ENCODE data around the gene CACFD1. TPM values are rescaled to one million over a fixed set of nuclear protein-coding genes. Genes with fewer than 3 reads are reported as not detected.

The CACFD1 gene
- total and polyA plus RNA-seq, 2 donors (not counting 3 experiments of a cell fraction or from before 2014, with no cell fraction given) = 9.7 to 11.5 TPM

- no peaks in the 10 kb centered on the region for H3K9me1 ChIP-seq (replicated peaks; ENCODE audit: control insufficient read depth, extremely low read depth, insufficient read depth, low read length)
- H2AFZ ChIP-seq (ENCODE audit: low read depth, low read length) = no peak overlapping the region
- H3K27ac ChIP-seq (ENCODE audit: insufficient read depth, low read depth, low read length) = no peak overlapping the region
- no peaks in the 10 kb centered on the region for H3K9me3 ChIP-seq (replicated peaks; ENCODE audit: control insufficient read depth, insufficient read depth, low read length)
- POLR2A ChIA-PET = interaction anchor here (1.4 kb wide), 1 partner anchor 12 kb away, joined by 3 read pairs; the partner anchor contains the start of gene CACFD1
- no peaks in the 10 kb centered on the region for H3K79me2 ChIP-seq (ENCODE audit: control insufficient read depth, insufficient read depth, low read length)
- TF ChIP-seq JUN (IDR thresholded peaks at IDR 0.05; ENCODE audit: borderline replicate concordance, insufficient read depth, insufficient read length, low read depth) = no peak
- TF ChIP-seq GATA2 (IDR thresholded peaks at IDR 0.05; ENCODE audit: insufficient read depth, insufficient read length, low read depth, low read length) = no peak
- no peak for TF ChIP-seq MYC (IDR thresholded peaks at IDR 0.05; ENCODE audit: low read depth, low read length)
- no peak for TF ChIP-seq MAX (IDR thresholded peaks at IDR 0.05; ENCODE audit: insufficient read depth, insufficient read length)
- TF ChIP-seq, protein P1, sequence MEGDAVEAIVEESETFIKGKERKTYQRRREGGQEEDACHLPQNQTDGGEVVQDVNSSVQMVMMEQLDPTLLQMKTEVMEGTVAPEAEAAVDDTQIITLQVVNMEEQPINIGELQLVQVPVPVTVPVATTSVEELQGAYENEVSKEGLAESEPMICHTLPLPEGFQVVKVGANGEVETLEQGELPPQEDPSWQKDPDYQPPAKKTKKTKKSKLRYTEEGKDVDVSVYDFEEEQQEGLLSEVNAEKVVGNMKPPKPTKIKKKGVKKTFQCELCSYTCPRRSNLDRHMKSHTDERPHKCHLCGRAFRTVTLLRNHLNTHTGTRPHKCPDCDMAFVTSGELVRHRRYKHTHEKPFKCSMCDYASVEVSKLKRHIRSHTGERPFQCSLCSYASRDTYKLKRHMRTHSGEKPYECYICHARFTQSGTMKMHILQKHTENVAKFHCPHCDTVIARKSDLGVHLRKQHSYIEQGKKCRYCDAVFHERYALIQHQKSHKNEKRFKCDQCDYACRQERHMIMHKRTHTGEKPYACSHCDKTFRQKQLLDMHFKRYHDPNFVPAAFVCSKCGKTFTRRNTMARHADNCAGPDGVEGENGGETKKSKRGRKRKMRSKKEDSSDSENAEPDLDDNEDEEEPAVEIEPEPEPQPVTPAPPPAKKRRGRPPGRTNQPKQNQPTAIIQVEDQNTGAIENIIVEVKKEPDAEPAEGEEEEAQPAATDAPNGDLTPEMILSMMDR (IDR thresholded peaks at IDR 0.05; ENCODE audit: extremely low read depth in 1 of 2, insufficient read depth in 1 of 2, low read depth in 1 of 2, low read length in 2 of 2) = no peak
- no peak for TF ChIP-seq FOS (IDR thresholded peaks at IDR 0.05; ENCODE audit: borderline replicate concordance, insufficient read depth, low read length)
- TF ChIP-seq POLR2AphosphoS5 (IDR thresholded peaks at IDR 0.05; ENCODE audit: insufficient read depth, low read depth, low read length) = no peak
- TF ChIP-seq EZH2 (IDR thresholded peaks at IDR 0.05; ENCODE audit: borderline replicate concordance, low read depth, low read length, severe bottlenecking) = no peak
- no peak for TF ChIP-seq POLR2A (IDR thresholded peaks at IDR 0.05; ENCODE audit: low read depth, low read length)
- intact Hi-C loops (cut with micrococcal nuclease) = no loop called here
- H3K4me2 ChIP-seq (ENCODE audit: insufficient read depth, low read length) = no peak overlapping the region
- BruUV-seq (replicated peaks) = no TSS peak
- H3K4me1 ChIP-seq (ENCODE audit: control insufficient read depth, extremely low read depth, insufficient read depth, low read length) = no peaks in the 10 kb centered on the region
- H3K27me3 ChIP-seq (ENCODE audit: control insufficient read depth in 2 of 2, insufficient read depth in 2 of 2, low read length in 2 of 2) = no peaks in the 10 kb centered on the region
- dilution Hi-C loops (cut with MboI; ENCODE audit: extremely low pct_ligation_motif_present, low sequenced_read_pairs) = no loop called here
- CTCF ChIA-PET = interaction anchor here (1.7 kb wide), 1 partner anchor 15 kb away, joined by 3 read pairs; no protein-coding TSS in a partner anchor
- FAIRE-seq (no peak), DNase-seq (ENCODE audit: low read depth, low spot score) (no peak)
- H4K20me1 ChIP-seq (replicated peaks; ENCODE audit: control insufficient read depth, extremely low read depth, insufficient read depth, low read length) = no peaks in the 10 kb centered on the region
- no peak overlapping the region for H3K9ac ChIP-seq (replicated peaks; ENCODE audit: extremely low read depth, insufficient read depth, low read length)
- no peak overlapping the region for H3K4me3 ChIP-seq (replicated peaks in 1 of 3; ENCODE audit: insufficient read depth in 1 of 3, low read depth in 1 of 3, low read length in 3 of 3)
- H3K36me3 ChIP-seq (ENCODE audit: control insufficient read depth in 2 of 2, extremely low read depth in 1 of 2, insufficient read depth in 2 of 2, low read length in 2 of 2) = peaks cover 3 to 35% of the 10 kb centered on the region in 2 experiments
Observed at GRCh38 chr9:133471551-133472276, 11.9 kb downstream of the CACFD1 start.

All from endothelial cell of umbilical vein (primary cell).